HG02588 (cell line): ENCODE results near the gene POLR2B.
"Not testable (repeated sequence)": the region's sequence is repeated elsewhere in the genome, so short reads cannot be mapped to it uniquely, and the experiment has no call there.

ENCODE experiments used
- ATAC-seq: cut with Tn5 transposase; IDR thresholded peaks from one replicate; pipeline ENCODE4 v1.9.1; 2021; ENCODE audit warnings: mild to moderate bottlenecking, moderate library complexity; ENCODE audit not compliant: unreplicated experiment

Gene POLR2B

DNA sequence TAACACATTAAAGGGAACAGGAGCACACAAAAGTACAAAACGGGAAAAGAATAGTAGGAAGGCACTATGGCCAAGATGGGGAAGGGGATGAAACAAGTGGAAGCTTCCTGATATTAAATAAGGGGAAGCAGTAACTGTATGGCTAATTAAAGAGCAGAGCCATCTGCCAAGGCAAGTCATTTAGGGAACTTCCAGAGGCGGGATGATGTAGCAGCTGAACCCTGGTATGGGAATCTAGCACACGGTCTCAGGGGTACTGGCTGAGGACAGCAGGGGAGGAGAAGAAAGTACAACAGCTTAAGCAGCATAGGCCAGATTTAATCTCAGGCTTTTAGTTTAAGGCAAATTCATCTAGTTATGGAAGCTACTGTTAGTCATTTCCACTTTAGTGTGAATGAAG lies 72.4 kb downstream of the POLR2B start:
- ATAC-seq = no peak

DNA sequence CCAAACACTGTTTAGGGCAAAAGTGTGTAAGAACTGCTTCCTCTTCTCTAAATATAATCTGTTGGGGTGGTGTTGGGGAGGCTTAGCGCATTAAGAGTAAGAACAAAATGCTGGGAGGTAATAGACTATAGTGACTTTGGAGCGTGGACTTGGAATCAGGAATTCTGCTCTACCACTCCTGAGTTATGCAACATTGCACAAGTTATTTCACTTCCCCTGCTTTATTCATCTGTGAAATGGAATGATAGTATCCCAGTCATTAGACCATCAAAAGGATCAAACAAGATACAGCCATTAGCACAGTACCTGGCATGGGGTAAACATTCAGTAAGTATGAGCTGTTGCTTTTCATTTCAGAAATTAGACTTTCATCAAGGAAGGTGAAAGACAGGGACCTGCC lies 72.8 kb downstream of the POLR2B start:
- ATAC-seq = no peak

DNA sequence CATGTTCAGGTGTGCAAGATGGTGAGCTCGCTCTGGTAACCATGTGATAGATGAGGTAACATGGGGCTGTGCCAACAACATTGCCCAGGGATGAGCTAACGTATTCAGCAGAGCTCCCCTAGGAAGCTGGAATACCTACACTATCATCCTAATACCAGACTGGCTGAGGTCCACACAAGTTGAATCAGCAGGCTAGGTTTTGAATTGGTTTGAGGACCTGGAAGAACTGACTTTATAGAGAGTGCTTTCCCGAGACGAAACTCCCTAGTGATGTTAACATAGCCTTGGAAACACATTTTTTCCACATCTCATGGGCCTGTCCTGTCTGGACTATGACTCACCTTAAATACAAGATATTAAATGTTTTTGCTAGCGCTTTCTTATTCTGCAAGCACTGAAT lies 74.8 kb downstream of the POLR2B start:
- ATAC-seq = no peak

DNA sequence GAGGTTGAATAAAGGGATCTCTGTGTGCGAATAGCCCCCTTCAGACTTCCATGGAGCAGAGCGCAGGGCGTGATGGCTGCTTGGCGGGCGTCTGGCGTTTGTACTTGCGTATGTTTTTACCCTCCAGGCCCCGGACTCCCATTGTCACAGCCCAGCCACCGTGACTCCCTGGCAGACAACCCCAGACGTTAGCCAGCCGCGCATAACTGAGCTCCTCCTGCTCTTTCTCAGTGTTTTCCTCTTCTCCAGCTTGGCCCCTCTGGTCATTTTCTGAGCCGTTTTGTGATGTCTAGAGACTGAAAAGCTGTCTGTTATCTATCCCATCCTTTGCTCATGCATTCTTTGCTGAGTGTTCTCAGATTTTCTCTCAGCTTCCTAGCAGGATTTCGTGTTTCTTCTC lies 77.2 kb downstream of the POLR2B start:
- ATAC-seq = no peak

DNA sequence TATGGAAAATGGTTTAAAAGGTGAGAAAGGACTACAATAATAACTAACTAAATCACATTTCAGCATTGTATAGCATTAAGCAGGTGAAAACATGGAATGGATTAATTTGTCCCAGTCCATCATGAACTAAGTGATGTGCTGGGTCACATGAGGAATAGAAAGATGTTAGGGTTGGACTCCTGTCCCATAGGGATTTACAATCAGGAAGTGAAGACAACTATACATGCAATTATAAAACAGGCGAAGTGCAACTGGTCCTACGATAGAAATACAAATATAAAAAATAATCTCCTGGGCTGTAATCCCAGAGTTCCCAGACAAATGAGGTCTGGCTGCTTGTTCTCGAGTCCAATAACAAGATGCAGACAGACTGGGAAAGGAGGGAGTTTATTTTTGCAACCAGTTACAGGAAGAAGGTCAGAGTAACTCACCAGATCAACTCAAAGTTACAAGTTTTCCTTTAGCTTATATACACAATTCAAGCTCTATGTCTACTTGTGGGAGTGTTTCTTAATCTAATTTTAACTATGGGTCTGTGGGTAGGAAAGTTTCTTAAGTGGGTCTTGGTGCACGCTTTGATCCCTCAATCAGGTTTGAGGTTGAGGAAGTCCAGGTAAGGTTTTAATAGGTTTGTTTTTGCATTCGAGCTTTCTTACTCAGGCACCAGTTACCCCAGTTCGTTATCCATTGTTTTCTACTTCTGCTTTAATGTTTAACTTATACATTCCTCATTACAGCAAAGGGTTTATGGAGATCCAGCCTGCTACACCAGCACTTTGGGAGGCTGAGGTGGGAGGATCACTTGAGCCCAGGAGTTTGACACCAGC lies 81.4 kb downstream of the POLR2B start:
- no peak for ATAC-seq

DNA sequence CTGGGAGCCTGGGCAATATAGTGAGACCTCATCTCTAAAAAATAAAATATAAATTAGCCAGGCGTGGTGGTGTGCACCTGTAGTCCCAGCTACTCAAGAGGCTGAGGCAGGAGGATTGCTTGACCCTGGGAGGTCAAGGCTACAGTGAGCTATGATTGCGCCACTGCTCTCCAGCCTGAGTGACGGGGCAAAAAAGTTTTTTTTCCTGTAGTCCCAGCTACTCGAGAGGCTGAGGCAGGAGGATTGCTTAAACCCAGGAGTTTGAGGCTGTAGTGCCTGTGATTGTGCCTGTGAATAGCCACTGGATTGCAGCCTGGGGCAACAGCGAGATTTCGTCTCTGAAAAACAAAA lies 82.0 kb downstream of the POLR2B start:
- ATAC-seq = not testable (repeated sequence)

DNA sequence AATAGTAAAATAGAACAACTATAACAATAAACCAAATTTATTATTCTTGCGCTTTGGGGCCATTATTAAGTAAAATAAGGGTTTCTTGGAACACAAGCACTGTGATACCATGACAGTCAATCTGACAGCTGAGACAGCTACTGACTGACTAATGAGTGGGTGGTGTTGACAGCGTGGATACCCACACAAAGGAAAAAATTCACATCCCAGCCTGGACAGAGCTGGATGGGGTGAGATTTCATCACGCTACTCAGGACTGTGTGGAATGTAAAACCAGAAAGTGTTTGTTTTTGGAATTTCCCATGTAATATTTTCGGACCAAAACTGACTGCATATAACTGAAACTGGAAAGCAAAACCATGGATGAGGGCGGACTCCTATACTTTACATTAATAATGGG lies 82.7 kb downstream of the POLR2B start:
- ATAC-seq = no peak

DNA sequence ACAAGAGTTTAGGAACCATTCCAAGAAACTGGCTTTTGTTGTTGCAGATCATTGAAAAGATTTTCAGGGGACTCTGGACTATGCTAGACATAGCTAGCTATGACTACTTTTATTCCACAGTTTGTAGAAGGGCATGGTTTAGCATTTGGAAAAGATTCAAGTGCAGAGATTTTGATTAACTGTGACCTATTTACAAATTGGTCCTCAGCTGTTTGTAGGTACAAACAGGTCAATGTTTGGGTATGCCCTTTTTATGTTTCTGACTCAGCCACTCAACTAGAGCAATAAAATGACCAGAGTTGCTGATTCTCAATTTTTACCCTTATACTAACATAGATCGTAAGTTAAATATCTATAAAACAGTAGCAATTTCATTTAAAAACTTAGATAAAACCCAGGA lies 84.8 kb downstream of the POLR2B start:
- ATAC-seq = no peak

DNA sequence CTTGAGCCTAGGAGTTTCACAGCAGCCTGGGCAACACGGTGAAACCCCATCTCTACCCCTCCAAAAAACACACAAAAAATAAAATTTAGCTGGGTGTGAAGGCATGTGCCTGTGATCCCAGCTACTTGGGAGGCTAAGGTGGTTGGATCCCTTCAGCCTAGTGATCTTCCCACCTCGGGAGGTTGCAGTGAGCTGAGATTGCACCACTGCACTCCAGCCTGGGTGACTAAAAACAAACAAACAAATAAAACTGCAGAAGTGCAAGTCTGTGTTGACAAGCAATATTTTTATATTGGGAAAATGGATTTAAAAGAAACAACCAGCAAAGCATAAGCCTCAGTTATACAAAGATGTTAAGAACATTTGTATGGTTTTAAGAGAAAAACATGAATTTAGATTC lies 85.4 kb downstream of the POLR2B start:
- no peak for ATAC-seq

DNA sequence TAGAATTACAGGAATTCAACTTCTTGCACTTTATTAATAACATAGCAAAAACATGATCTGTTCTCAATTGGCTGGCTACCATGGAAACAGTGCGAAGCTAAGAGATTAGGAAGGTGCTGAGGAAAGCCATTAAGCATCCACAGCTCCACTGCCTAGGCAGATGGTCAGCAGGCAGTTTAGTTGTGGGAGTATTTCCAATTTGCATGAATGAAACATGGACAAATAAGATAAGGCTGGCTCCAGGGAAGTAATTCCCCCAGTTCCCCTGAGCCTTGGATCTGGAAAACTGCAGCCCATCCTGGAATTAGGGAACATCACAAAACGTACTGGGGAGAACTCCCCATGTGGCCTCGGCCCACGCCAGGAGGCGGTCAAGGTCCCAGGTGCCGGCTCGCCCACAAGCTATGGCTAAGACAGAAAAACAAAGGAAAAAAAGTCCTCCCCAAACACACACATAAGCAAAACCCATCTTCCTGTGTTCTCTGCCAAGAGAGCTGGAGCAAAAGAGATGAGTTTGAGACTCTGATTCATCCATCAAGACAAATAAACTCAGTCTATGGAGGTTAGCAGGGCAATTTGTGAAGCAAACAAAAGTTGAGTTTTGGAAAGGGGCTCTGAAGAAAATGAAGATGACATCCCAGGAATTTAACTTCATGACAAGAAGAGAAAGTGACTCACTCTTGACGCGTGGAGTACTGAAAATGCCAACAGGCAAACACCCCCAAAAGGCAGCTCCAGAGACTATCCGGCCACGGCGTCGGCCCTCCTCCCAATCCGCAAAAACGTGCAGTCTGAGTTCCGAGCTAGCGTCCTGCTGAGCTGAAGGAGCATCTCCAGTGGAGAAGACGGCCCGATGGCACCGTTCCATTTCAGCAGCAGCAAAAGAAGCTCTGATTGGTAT lies 86.4 kb downstream of the POLR2B start:
- no peak for ATAC-seq

DNA sequence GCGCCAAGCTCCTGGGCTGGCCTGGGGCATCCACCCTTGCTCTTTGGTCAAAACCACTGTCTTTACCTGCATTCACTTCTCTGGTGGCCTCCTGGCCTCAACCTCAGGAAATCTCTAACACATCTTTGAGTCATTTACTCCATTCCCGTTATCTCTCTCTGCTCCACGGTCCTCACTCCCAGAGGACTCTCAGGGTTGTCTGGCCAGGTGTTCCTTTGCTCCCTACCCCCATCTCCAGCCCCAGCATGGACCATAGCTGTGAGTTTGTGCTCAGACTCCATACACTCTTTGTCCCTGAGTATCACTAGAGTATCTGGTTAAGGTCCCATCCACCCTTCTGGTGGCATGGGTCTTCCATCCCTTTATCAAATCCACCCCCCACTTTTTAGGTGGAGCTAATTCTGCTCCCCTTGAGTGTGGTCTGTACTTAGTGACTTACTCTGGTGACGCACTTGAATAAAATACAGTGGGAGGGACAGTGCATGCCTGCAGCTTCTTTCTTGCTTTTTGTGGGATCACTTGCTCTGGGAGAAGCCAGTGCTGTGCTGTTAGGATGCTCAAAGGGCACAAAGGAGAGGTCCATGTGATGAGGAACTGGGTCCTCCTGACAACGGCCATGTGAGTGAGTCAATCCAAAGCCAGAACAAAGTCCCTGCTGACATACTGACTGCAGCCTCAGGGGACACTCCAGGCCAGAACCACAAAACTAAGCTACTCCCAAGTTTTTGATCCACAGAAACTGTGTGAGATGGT lies 87.2 kb downstream of the POLR2B start:
- no peak for ATAC-seq

DNA sequence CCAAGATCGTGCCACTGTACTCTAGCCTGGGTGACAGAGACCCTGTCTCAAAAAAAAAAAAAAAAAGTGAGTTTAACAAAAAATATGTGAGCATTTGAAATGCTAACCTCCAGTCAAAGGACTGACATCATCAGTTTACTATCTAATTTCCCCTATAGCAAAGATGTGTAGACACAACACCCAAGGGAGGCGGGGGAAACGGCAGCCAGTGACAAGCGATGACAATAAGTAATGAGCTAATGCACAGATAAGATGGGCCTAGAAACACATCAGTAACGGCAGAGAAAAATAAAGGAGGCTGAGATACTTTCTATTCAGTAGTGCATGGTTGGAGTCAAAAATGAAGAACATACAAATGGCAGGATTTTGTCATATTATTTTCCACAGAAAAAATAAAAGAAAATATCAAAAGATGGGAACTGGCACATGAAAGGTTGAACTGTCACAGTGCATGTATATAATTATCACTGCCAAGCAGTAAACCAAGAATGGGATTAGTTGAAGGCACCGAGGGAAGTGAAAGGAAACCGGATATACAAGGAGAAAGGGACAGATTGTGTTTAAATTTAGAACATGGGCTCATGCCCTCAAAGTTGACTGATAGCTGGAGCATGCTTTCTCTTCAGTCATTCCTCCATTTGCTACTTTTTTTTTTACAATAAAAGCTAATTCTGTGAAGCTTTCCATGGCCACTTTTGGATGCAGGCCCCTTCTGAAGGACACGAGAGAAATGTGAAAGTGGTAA lies 89.7 kb downstream of the POLR2B start:
- no peak for ATAC-seq

DNA sequence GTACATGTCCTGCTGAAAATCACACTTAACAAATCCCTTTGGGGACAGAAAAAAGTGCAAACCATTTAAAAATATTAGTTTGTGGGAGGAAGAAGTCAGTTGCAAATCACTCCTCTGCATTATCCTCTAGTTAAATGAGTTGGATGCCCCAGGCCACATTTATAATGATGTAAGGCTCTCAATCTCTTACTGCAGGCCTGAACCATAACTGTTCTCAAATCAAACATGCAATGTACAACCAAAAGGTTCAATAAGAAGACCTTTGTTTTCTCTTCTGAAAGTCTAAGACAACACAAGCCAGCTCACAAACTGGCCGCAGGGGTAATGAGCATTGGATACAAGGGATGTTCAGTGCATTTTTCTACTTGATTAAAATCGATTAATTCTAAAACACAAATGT lies 91.8 kb downstream of the POLR2B start:
- ATAC-seq = no peak

DNA sequence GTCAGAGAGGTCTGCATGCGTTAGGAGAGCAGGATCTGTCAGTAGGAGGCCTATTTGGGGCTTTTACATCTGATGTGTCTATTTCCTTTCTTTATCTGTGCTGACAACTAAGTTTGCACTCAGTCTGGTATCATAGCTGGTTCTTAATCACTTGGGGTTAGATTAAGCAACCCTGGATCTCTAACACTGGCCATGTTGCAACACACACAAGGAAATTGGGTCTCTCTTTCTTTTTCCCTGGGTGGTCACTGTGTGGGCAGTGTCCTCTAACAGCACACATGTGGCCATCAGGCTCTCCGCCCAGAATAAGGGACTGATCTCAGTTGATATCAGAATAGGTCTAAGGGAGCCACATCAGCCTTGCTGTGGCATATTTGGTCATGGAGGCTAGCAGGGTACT lies 92.6 kb downstream of the POLR2B start:
- ATAC-seq = no peak

DNA sequence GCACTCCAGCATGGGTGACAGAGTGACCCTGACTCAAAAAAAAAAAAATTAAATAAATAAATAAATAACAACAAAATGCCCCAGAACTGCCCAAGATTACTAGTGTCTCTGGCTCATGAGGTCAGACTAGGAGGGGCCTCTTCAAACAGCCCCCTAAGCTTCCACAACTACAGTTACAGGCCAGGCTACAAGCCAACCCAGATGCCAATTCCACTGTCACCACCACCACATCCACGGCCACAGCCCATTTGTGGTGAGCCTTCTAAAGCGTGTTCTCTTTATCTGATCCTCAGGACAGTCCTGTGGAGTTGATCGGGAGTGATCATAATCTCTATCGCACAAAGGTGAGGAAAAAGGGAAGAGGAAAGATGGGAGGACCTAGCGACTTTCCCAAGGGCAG lies 94.9 kb downstream of the POLR2B start:
- no peak for ATAC-seq

DNA sequence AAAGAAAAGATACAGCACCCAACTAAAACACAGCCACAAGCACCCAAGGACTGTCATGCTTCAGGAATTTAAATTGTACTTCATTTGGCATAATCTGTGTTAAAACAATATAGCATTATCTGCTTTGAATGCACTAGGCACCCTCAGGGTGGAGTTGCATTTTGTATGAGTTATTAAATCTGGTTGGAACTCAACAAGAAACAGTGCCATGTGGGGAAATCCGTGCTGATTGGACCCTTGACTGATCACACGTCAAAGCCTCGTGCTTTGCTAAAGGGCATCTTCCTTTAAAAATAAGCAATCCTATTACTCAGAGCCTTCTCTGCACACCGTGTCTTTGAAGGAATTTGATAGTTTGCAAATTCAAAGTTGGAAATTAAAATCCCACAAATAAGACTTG lies 96.0 kb downstream of the POLR2B start:
- ATAC-seq = no peak

DNA sequence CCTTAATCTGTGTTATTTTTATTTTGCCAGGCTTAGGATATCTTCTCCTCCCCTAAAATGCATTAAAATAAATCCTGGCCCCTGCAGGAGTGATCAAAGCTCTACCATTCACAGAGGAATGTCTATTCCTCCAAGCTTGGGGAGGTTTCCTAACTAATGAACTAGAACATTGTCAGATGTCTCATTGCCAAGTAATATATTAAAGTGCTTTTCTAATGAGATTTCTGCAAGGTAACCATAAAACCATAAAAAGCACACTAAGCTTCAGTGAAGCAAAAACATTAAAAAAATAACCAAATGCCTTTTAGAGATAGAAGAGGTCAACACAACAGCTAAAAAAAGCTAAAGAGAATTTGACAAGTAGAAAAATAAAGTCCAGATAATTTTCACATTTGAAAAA lies 96.7 kb downstream of the POLR2B start:
- ATAC-seq = no peak

DNA sequence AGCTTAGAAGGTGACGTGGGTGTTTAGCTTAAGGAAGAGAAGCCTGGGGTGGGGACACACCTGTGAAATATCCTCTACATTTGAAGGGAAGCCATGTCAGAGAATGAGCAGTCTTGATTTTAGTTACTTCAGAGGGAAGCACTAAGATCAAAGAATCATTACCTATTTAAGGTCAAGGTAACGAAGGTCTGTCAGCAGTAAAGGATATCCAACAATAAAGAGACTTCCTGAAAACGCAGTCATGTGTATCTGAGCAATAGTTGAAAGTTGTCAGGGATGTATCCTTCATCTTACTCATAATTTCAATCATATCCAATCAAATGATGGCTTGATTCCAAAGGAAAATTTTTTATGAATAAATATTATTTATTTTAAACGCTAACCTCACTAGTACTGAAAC lies 98.0 kb downstream of the POLR2B start:
- no peak for ATAC-seq

DNA sequence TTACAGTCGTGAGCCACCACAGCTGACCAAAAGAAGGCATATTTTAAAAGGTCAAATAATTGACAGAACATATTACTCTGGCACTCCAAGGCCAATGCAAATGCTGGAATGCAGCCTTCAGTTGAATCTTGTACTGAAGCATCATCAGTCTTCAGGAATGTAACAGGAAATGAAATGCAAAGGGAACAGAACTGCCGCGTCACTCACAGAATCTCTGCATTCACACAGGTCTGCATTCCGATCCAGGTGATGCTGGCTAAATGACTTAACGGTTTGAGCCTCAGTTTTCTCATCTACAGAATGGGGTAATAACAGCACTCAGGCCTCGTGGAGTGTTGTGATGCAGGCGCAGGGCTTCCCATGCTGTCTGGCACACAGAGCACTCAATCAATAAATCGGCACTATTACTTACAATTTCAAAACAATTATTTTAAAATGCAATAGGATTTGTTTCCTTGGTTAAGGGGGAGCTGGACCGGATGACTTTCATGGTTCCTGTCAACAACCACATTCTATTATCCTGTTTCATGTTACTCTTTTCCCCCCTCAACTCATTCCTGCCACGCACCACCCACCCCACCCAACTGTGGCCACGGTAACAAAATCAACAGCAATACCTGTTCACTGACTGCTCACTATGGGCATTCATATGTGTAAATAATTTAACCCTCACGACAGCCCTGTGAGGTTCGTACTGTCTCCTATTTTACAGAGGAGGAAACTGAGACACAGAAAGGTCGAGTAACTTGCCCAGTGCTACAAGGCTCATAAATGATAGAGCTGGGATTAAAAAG lies 99.1 kb downstream of the POLR2B start:
- ATAC-seq = no peak
